ENCODE data around the gene SMARCA4. TPM values are rescaled to one million over a fixed set of nuclear protein-coding genes. Genes with fewer than 3 reads are reported as not detected.

SMARCA4 gene
- total RNA-seq, 2 experiments from 2014 or later: 89.8 to 97.6 TPM

- DNase-seq: no peak
- no peaks in the 10 kb centered on the region for H3K9me3 Mint-ChIP-seq
- no peaks in the 10 kb centered on the region for H3K27me3 Mint-ChIP-seq
- peaks cover 6% of the 10 kb centered on the region for H3K36me3 Mint-ChIP-seq (ENCODE audit: low read depth)
- H3K4me1 Mint-ChIP-seq: peaks cover 22% of the 10 kb centered on the region
- CTCF ChIA-PET: no interaction called here
- POLR2A ChIA-PET: no interaction called here
- no peak overlapping the region for H3K4me3 Mint-ChIP-seq
- no peak overlapping the region for H3K27ac Mint-ChIP-seq
Observed at GRCh38 chr19:10975374-10976130, 14.7 kb downstream of the SMARCA4 start.

GRCh38 chr19:10976131-10976892, 15.5 kb downstream of the SMARCA4 start:
- peaks cover 6% of the 10 kb centered on the region for H3K36me3 Mint-ChIP-seq (ENCODE audit: low read depth)
- H3K9me3 Mint-ChIP-seq: no peaks in the 10 kb centered on the region
- CTCF ChIA-PET: interaction anchor here (1.0 kb wide), 1 partner anchor 10 kb away, joined by 3 read pairs; no protein-coding TSS in a partner anchor
- DNase-seq: no peak
- H3K4me3 Mint-ChIP-seq: no peak overlapping the region
- no peaks in the 10 kb centered on the region for H3K27me3 Mint-ChIP-seq
- no peak overlapping the region for H3K27ac Mint-ChIP-seq
- POLR2A ChIA-PET: no interaction called here
- H3K4me1 Mint-ChIP-seq: peaks cover 22% of the 10 kb centered on the region

- Mint-ChIP-seq H3K4me1 (peaks cover 22% of the 10 kb centered on the region), H3K4me3 (no peak overlapping the region), H3K9me3 (no peaks in the 10 kb centered on the region), H3K27me3 (no peaks in the 10 kb centered on the region), H3K27ac (no peak overlapping the region), H3K36me3 (ENCODE audit: low read depth) (peaks cover 6% of the 10 kb centered on the region)
- POLR2A ChIA-PET: no interaction called here
- CTCF ChIA-PET: interaction anchor here (2.6 kb wide), 1 partner anchor 36 kb away, joined by 7 read pairs; no protein-coding TSS in a partner anchor
- DNase-seq: no peak
Observed at GRCh38 chr19:10977742-10978092, 16.9 kb downstream of the SMARCA4 start.

GRCh38 chr19:10979951-10980381, 19.1 kb downstream of the SMARCA4 start:
- H3K27ac Mint-ChIP-seq: no peak overlapping the region
- H3K27me3 Mint-ChIP-seq: no peaks in the 10 kb centered on the region
- POLR2A ChIA-PET: interaction anchor here (1.5 kb wide), 1 partner anchor 10 kb away, joined by 4 read pairs; no protein-coding TSS in a partner anchor
- CTCF ChIA-PET: interaction anchor here (0.8 to 2.6 kb wide), 2 partner anchors 38 to 43 kb away, joined by 3 to 7 read pairs; no protein-coding TSS in a partner anchor
- peaks cover 3% of the 10 kb centered on the region for H3K36me3 Mint-ChIP-seq (ENCODE audit: low read depth)
- peak; percentile 31 for DNase-seq
- no peaks in the 10 kb centered on the region for H3K9me3 Mint-ChIP-seq
- H3K4me1 Mint-ChIP-seq: peaks cover 17% of the 10 kb centered on the region
- H3K4me3 Mint-ChIP-seq: no peak overlapping the region

GRCh38 chr19:10981252-10981895, 20.5 kb downstream of the SMARCA4 start:
- POLR2A ChIA-PET: no interaction called here
- CTCF ChIA-PET: interaction anchor here (0.6 kb wide), 1 partner anchor 1358 kb away, joined by 5 read pairs; no protein-coding TSS in a partner anchor
- no peak overlapping the region for H3K27ac Mint-ChIP-seq

GRCh38 chr19:10983026-10983425, 22.2 kb downstream of the SMARCA4 start:
- ChIA-PET CTCF (no interaction called here), POLR2A (no interaction called here)
- no peak for DNase-seq

More at GRCh38 chr19:10981252-10981895, 20.5 kb downstream of the SMARCA4 start:
- no peak overlapping the region for H3K4me3 Mint-ChIP-seq
- no peaks in the 10 kb centered on the region for H3K9me3 Mint-ChIP-seq
- DNase-seq: no peak
- peaks cover 9% of the 10 kb centered on the region for H3K36me3 Mint-ChIP-seq (ENCODE audit: low read depth)
- H3K27me3 Mint-ChIP-seq: no peaks in the 10 kb centered on the region
- H3K4me1 Mint-ChIP-seq: peaks cover 15% of the 10 kb centered on the region

GRCh38 chr19:10984166-10984735, 23.4 kb downstream of the SMARCA4 start:
- peaks cover 21% of the 10 kb centered on the region for H3K36me3 Mint-ChIP-seq (ENCODE audit: low read depth)
- H3K4me1 Mint-ChIP-seq: peaks cover 7% of the 10 kb centered on the region
- ChIA-PET CTCF (no interaction called here), POLR2A (no interaction called here)
- no peaks in the 10 kb centered on the region for H3K9me3 Mint-ChIP-seq
- H3K27me3 Mint-ChIP-seq: no peaks in the 10 kb centered on the region
- no peak overlapping the region for H3K27ac Mint-ChIP-seq
- H3K4me3 Mint-ChIP-seq: no peak overlapping the region
- no peak for DNase-seq

More at GRCh38 chr19:10983026-10983425, 22.2 kb downstream of the SMARCA4 start:
- H3K27me3 Mint-ChIP-seq: no peaks in the 10 kb centered on the region
- H3K4me1 Mint-ChIP-seq: peaks cover 8% of the 10 kb centered on the region
- H3K9me3 Mint-ChIP-seq: no peaks in the 10 kb centered on the region
- H3K27ac Mint-ChIP-seq: no peak overlapping the region
- H3K36me3 Mint-ChIP-seq (ENCODE audit: low read depth): peaks cover 15% of the 10 kb centered on the region
- H3K4me3 Mint-ChIP-seq: no peak overlapping the region

GRCh38 chr19:10985502-10985901, 24.7 kb downstream of the SMARCA4 start:
- ChIA-PET CTCF (no interaction called here), POLR2A (no interaction called here)
- H3K27ac Mint-ChIP-seq: no peak overlapping the region
- no peaks in the 10 kb centered on the region for H3K27me3 Mint-ChIP-seq
- H3K36me3 Mint-ChIP-seq (ENCODE audit: low read depth): peaks cover 21% of the 10 kb centered on the region
- no peaks in the 10 kb centered on the region for H3K4me1 Mint-ChIP-seq
- no peak for DNase-seq
- H3K9me3 Mint-ChIP-seq: no peaks in the 10 kb centered on the region
- H3K4me3 Mint-ChIP-seq: no peak overlapping the region

GRCh38 chr19:10986301-10987127, 25.7 kb downstream of the SMARCA4 start:
- H3K36me3 Mint-ChIP-seq (ENCODE audit: low read depth): peaks cover 24% of the 10 kb centered on the region
- CTCF ChIA-PET: interaction anchor here (0.6 kb wide), 1 partner anchor 124 kb away, joined by 3 read pairs; no protein-coding TSS in a partner anchor
- POLR2A ChIA-PET: interaction anchor here (0.5 kb wide), 1 partner anchor 48 kb away, joined by 4 read pairs; no protein-coding TSS in a partner anchor

GRCh38 chr19:10987571-10988297, 26.9 kb downstream of the SMARCA4 start:
- Mint-ChIP-seq H3K36me3 (ENCODE audit: low read depth) (peaks cover 27% of the 10 kb centered on the region), H3K27me3 (no peaks in the 10 kb centered on the region), H3K27ac (no peak overlapping the region), H3K4me1 (peaks cover 5% of the 10 kb centered on the region), H3K9me3 (no peaks in the 10 kb centered on the region), H3K4me3 (no peak overlapping the region)
- POLR2A ChIA-PET: no interaction called here
- no peak for DNase-seq
- CTCF ChIA-PET: no interaction called here

More at GRCh38 chr19:10986301-10987127, 25.7 kb downstream of the SMARCA4 start:
- no peaks in the 10 kb centered on the region for H3K9me3 Mint-ChIP-seq
- peaks cover 3% of the 10 kb centered on the region for H3K4me1 Mint-ChIP-seq
- H3K27me3 Mint-ChIP-seq: no peaks in the 10 kb centered on the region
- DNase-seq: no peak
- no peak overlapping the region for H3K27ac Mint-ChIP-seq
- H3K4me3 Mint-ChIP-seq: no peak overlapping the region

- no peak for DNase-seq
- H3K4me3 Mint-ChIP-seq: no peak overlapping the region
- no peaks in the 10 kb centered on the region for H3K27me3 Mint-ChIP-seq
- peaks cover 5% of the 10 kb centered on the region for H3K4me1 Mint-ChIP-seq
- POLR2A ChIA-PET: no interaction called here
- H3K9me3 Mint-ChIP-seq: no peaks in the 10 kb centered on the region
- H3K36me3 Mint-ChIP-seq (ENCODE audit: low read depth): peaks cover 29% of the 10 kb centered on the region
- CTCF ChIA-PET: no interaction called here
- no peak overlapping the region for H3K27ac Mint-ChIP-seq
Observed at GRCh38 chr19:10988380-10988779, 27.6 kb downstream of the SMARCA4 start.

- peaks cover 29% of the 10 kb centered on the region for H3K36me3 Mint-ChIP-seq (ENCODE audit: low read depth)
- ChIA-PET CTCF (no interaction called here), POLR2A (no interaction called here)
- DNase-seq: no peak
- H3K4me1 Mint-ChIP-seq: peaks cover 5% of the 10 kb centered on the region
- H3K9me3 Mint-ChIP-seq: no peaks in the 10 kb centered on the region
- no peak overlapping the region for H3K4me3 Mint-ChIP-seq
- no peak overlapping the region for H3K27ac Mint-ChIP-seq
- H3K27me3 Mint-ChIP-seq: no peaks in the 10 kb centered on the region
Observed at GRCh38 chr19:10988921-10989320, 28.1 kb downstream of the SMARCA4 start.

Measured in activated CD4-positive, alpha-beta memory T cell treated with anti-CD3 and anti-CD28 coated beads, Interleukin-2, amount 10 ng/mL, durations not matched to agents 7 days and 5 days (primary cell).